ENCODE results near the gene SLC10A7. TPM values are rescaled to one million over a fixed set of nuclear protein-coding genes. Genes with fewer than 3 reads are reported as not detected.

The SLC10A7 gene
- total RNA-seq, 2 experiments from 2014 or later, result 8.7 to 9.9 TPM

- H3K9me3 Mint-ChIP-seq, result no peaks in the 10 kb centered on the region
- ChIA-PET POLR2A (no interaction called here), CTCF (no interaction called here)
- Histone ChIP-seq H3K27me3 (ENCODE audit: control insufficient read depth in 1 of 2, insufficient read depth in 2 of 2, low read length in 2 of 2) (no peaks in the 10 kb centered on the region), H3K36me3 (ENCODE audit: insufficient read depth, low read length) (no peaks in the 10 kb centered on the region), H3K4me1 (ENCODE audit: insufficient read depth, low read length) (peaks cover 6% of the 10 kb centered on the region), H3K4me3 (ENCODE audit: low read length) (no peak overlapping the region), H3K9me3 (ENCODE audit: control insufficient read depth in 1 of 2, insufficient read depth in 1 of 2, low read length in 2 of 2) (no peaks in the 10 kb centered on the region), H3K27ac (ENCODE audit: low read depth in 1 of 2, low read length in 2 of 2) (no peak overlapping the region)
- no peaks in the 10 kb centered on the region for H3K27me3 Mint-ChIP-seq
- no peak overlapping the region for H3K27ac Mint-ChIP-seq
- TF ChIP-seq CTCF (IDR thresholded peaks at IDR 0.05), result no peak
- intact Hi-C loops (cut with DNase I, micrococcal nuclease), result loop anchor here in 1 of 2 experiments (5.0 kb wide), 1 partner anchor 577 kb away; no protein-coding TSS in a partner anchor
- ATAC-seq (ENCODE audit: poor library complexity), result no peak
- H3K4me1 Mint-ChIP-seq (ENCODE audit: low read depth), result peaks cover 3% of the 10 kb centered on the region
- no peaks in the 10 kb centered on the region for H3K36me3 Mint-ChIP-seq (ENCODE audit: low read depth)
- no peak for DNase-seq
- H3K4me3 Mint-ChIP-seq, result no peak overlapping the region
Measured at GRCh38 chr4:146334862-146335449, 186.8 kb downstream of the SLC10A7 start.

GRCh38 chr4:146333895-146334262, 187.9 kb downstream of the SLC10A7 start:
- ChIA-PET CTCF (no interaction called here), POLR2A (no interaction called here)
- Mint-ChIP-seq H3K4me1 (ENCODE audit: low read depth) (peaks cover 3% of the 10 kb centered on the region), H3K27me3 (no peaks in the 10 kb centered on the region), H3K9me3 (no peaks in the 10 kb centered on the region), H3K27ac (no peak overlapping the region), H3K36me3 (ENCODE audit: low read depth) (no peaks in the 10 kb centered on the region), H3K4me3 (no peak overlapping the region)
- H3K9me3 ChIP-seq (ENCODE audit: control insufficient read depth in 1 of 2, insufficient read depth in 1 of 2, low read length in 2 of 2), result no peaks in the 10 kb centered on the region
- no peaks in the 10 kb centered on the region for H3K36me3 ChIP-seq (ENCODE audit: insufficient read depth, low read length)
- DNase-seq, result no peak
- H3K27me3 ChIP-seq (ENCODE audit: control insufficient read depth in 1 of 2, insufficient read depth in 2 of 2, low read length in 2 of 2), result no peaks in the 10 kb centered on the region
- no peak for TF ChIP-seq CTCF (IDR thresholded peaks at IDR 0.05)
- no peak for ATAC-seq (ENCODE audit: poor library complexity)
- intact Hi-C loops (cut with DNase I, micrococcal nuclease), result no loop called here
- H3K27ac ChIP-seq (ENCODE audit: low read depth in 1 of 2, low read length in 2 of 2), result no peak overlapping the region
- H3K4me1 ChIP-seq (ENCODE audit: insufficient read depth, low read length), result peaks cover 6% of the 10 kb centered on the region
- H3K4me3 ChIP-seq (ENCODE audit: low read length), result no peak overlapping the region

GRCh38 chr4:146333187-146333894, 188.4 kb downstream of the SLC10A7 start:
- Mint-ChIP-seq H3K4me1 (ENCODE audit: low read depth) (peaks cover 3% of the 10 kb centered on the region), H3K9me3 (no peaks in the 10 kb centered on the region), H3K27me3 (no peaks in the 10 kb centered on the region), H3K4me3 (no peak overlapping the region), H3K36me3 (ENCODE audit: low read depth) (no peaks in the 10 kb centered on the region), H3K27ac (no peak overlapping the region)
- TF ChIP-seq CTCF (IDR thresholded peaks at IDR 0.05), result no peak
- DNase-seq (peak in 1 of 14 experiments; percentile 4), ATAC-seq (ENCODE audit: poor library complexity) (no peak)
- Histone ChIP-seq H3K36me3 (ENCODE audit: insufficient read depth, low read length) (no peaks in the 10 kb centered on the region), H3K27ac (ENCODE audit: low read depth in 1 of 2, low read length in 2 of 2) (no peak overlapping the region), H3K4me1 (ENCODE audit: insufficient read depth, low read length) (peaks cover 6% of the 10 kb centered on the region), H3K4me3 (ENCODE audit: low read length) (no peak overlapping the region), H3K27me3 (ENCODE audit: control insufficient read depth in 1 of 2, insufficient read depth in 2 of 2, low read length in 2 of 2) (no peaks in the 10 kb centered on the region), H3K9me3 (ENCODE audit: control insufficient read depth in 1 of 2, insufficient read depth in 1 of 2, low read length in 2 of 2) (no peaks in the 10 kb centered on the region)
- CTCF ChIA-PET, result no interaction called here
- intact Hi-C loops (cut with DNase I, micrococcal nuclease), result no loop called here
- POLR2A ChIA-PET, result no interaction called here

All from CD4-positive, alpha-beta T cell (primary cell).